SU-DHL-6 (cell line): ENCODE results near the gene PHLDA2.

ENCODE experiments used
- H2AFZ ChIP-seq: fragments of 200-600 bp; sonication (generic); 2 replicates; pipeline ENCODE4 v1.6.1; 2014; ENCODE audit warnings: low read depth, mild to moderate bottlenecking, moderate library complexity, mixed read lengths, antibody characterized with exemption, low read length; ENCODE audit not compliant: severe bottlenecking
- H3F3A ChIP-seq: fragments of 200-600 bp; shearing (Covaris generic); 2 replicates; pipeline ENCODE4 v1.6.0; 2016; ENCODE audit warnings: antibody characterized with exemption, mild to moderate bottlenecking; ENCODE audit not compliant: insufficient read depth
- H3K27ac ChIP-seq: fragments of 200-600 bp; sonication (generic); 2 replicates; pipeline ENCODE4 v1.5.1; 2016; ENCODE audit warnings: low read depth, mild to moderate bottlenecking, low read length, moderate library complexity, mixed read lengths
- H3K27me3 ChIP-seq: fragments of 200-600 bp; sonication (generic), shearing (Covaris generic); 2 replicates; pipeline ENCODE4 v1.6.0; 2014; ENCODE audit warnings: mild to moderate bottlenecking, low read length
- H3K36me3 ChIP-seq: fragments of 200-600 bp; sonication (generic); 2 replicates; pipeline ENCODE4 v1.6.1; 2014; ENCODE audit warnings: mild to moderate bottlenecking, low read length, mixed read lengths
- H3K4me2 ChIP-seq: fragments of 300-600, 200-600 bp; shearing (Covaris generic), sonication (generic); 2 replicates; pipeline ENCODE4 v1.6.0; 2014; ENCODE audit warnings: low read length, low read depth, mild to moderate bottlenecking; ENCODE audit not compliant: poor library complexity, severe bottlenecking
- H3K4me3 ChIP-seq: fragments of 200-600 bp; sonication (generic); 2 replicates; pipeline ENCODE4 v1.5.1; 2014; ENCODE audit warnings: antibody characterized with exemption, low read length, mild to moderate bottlenecking, mixed read lengths; ENCODE audit not compliant: insufficient read depth, poor library complexity, severe bottlenecking
- H3K79me2 ChIP-seq: fragments of 200-600 bp; sonication (generic); 2 replicates; pipeline ENCODE4 v1.6.1; 2014; ENCODE audit warnings: mild to moderate bottlenecking, low read length, moderate library complexity; ENCODE audit not compliant: insufficient read depth
- H3K9ac ChIP-seq: fragments of 200-600 bp; sonication (generic); 2 replicates; pipeline ENCODE4 v1.7.0; 2014; ENCODE audit warnings: mild to moderate bottlenecking, low read length
- H3K9me2 ChIP-seq: fragments of 200-600 bp; sonication (generic); replicated peaks from 2 replicates; pipeline ENCODE4 v1.6.1; 2014; ENCODE audit warnings: low read length; ENCODE audit not compliant: insufficient read depth
- H3K9me3 ChIP-seq: fragments of 200-600 bp; sonication (generic); 2 replicates; pipeline ENCODE4 v1.6.1; 2014; ENCODE audit warnings: low read length, mixed read lengths; ENCODE audit not compliant: insufficient read depth
- H4K20me1 ChIP-seq: fragments of 200-600 bp; sonication (generic); 2 replicates; pipeline ENCODE4 v1.6.1; 2014; ENCODE audit warnings: low read depth, mild to moderate bottlenecking, antibody characterized with exemption, low read length, moderate library complexity, mixed read lengths
- CTCF ChIP-seq: fragments of 200-600 bp; sonication (generic); IDR thresholded peaks from one replicate; pipeline ENCODE4 v1.5.1; 2017; ENCODE audit warnings: antibody characterized with exemption, mild to moderate bottlenecking, low read length, moderate library complexity; ENCODE audit not compliant: insufficient read depth, poor library complexity, severe bottlenecking
- EZH2phosphoT487 ChIP-seq: fragments of 200-600 bp; sonication (generic), shearing (Covaris generic); conservative IDR thresholded peaks from 2 replicates; pipeline ENCODE4 v1.6.1; 2018; ENCODE audit warnings: mild to moderate bottlenecking, antibody characterized with exemption, low read length, moderate library complexity, mixed read lengths

Gene PHLDA2

GRCh38 chr11:2933375-2934020 is 4.3 kb upstream of the PHLDA2 start:
- no peak for TF ChIP-seq CTCF
- TF ChIP-seq EZH2phosphoT487: no peak
- Histone ChIP-seq H3F3A (0 out of 2 replicates have a peak, but pooled peaks cover 5% of the 10 kb centered on the region), H4K20me1 (no peaks in the 10 kb centered on the region), H3K9me2 (no peaks in the 10 kb centered on the region), H3K79me2 (no peaks in the 10 kb centered on the region), H2AFZ (no peak overlapping the region), H3K4me3 (no peak overlapping the region), H3K4me2 (no peak overlapping the region), H3K27ac (no peak overlapping the region), H3K9me3 (peaks cover 10% of the 10 kb centered on the region; the same call in 1 of the 2 replicates), H3K36me3 (no peaks in the 10 kb centered on the region), H3K9ac (no peak overlapping the region), H3K27me3 (no peaks in the 10 kb centered on the region)

GRCh38 chr11:2932850-2933251 is 3.6 kb upstream of the PHLDA2 start:
- no peak overlapping the region for H3K27ac ChIP-seq
- H3K9ac ChIP-seq: no peak overlapping the region
- H3K4me3 ChIP-seq: no peak overlapping the region

GRCh38 chr11:2931771-2932738 is 2.8 kb upstream of the PHLDA2 start:
- Histone ChIP-seq H3K79me2 (no peaks in the 10 kb centered on the region), H3K27me3 (no peaks in the 10 kb centered on the region), H3F3A (no peaks in the 10 kb centered on the region), H4K20me1 (no peaks in the 10 kb centered on the region), H3K9me3 (no peaks in the 10 kb centered on the region), H3K4me3 (no peak overlapping the region), H3K27ac (no peak overlapping the region), H3K9ac (no peak overlapping the region), H3K9me2 (no peaks in the 10 kb centered on the region), H3K36me3 (no peaks in the 10 kb centered on the region), H3K4me2 (no peak overlapping the region), H2AFZ (no peak overlapping the region)
- TF ChIP-seq EZH2phosphoT487 (no peak), CTCF (no peak)

More at GRCh38 chr11:2932850-2933251, 3.6 kb upstream of the PHLDA2 start:
- Histone ChIP-seq H3F3A (0 out of 2 replicates have a peak, but pooled peaks cover 4% of the 10 kb centered on the region), H3K4me2 (no peak overlapping the region), H3K79me2 (no peaks in the 10 kb centered on the region), H4K20me1 (no peaks in the 10 kb centered on the region), H3K9me2 (no peaks in the 10 kb centered on the region), H3K27me3 (no peaks in the 10 kb centered on the region), H2AFZ (no peak overlapping the region), H3K9me3 (peaks cover 5% of the 10 kb centered on the region; the same call in 1 of the 2 replicates), H3K36me3 (no peaks in the 10 kb centered on the region)
- TF ChIP-seq CTCF (no peak), EZH2phosphoT487 (no peak)
